PC-3 (cell line): Measurements from ENCODE around the gene HIF1AN. TPM values are rescaled to one million over a fixed set of nuclear protein-coding genes. Genes with fewer than 3 reads are reported as not detected.

Source experiments
- ATAC-seq: fragments of 200-7000 bp; cut with Tn5 transposase; 2 replicates; pipeline ENCODE4 v1.9.1; 2020; ENCODE audit warnings: mild to moderate bottlenecking, moderate library complexity
- BruUV-seq: library from RNA; stranded (reverse); fragments of 400-500 nt; replicated peaks from 2 replicates; lab custom pipeline; 2021; lab: Mats Ljungman, UMichigan
- CTCF ChIA-PET: fragments of 300-600 bp; sonication (Branson Sonifier 250); formaldehyde crosslinking; loops from one replicate; lab custom pipeline; 2022; ENCODE audit warnings: antibody characterized with exemption; lab: Charles Lee
- POLR2A ChIA-PET: fragments of 300-600 bp; sonication (Branson Sonifier 250); formaldehyde crosslinking; loops from one replicate; lab custom pipeline; 2022; ENCODE audit warnings: antibody characterized with exemption; ENCODE audit not compliant: unreplicated experiment; lab: Charles Lee
- DNase-seq: peaks from one replicate; pipeline ENCODE4 v3.0.0-alpha.2; 2015
- H2AFZ ChIP-seq: fragments of 300-600 bp; sonication (generic); 2 replicates; pipeline ENCODE4 v1.6.0; 2016; ENCODE audit warnings: antibody characterized with exemption, low read length
- H3F3A ChIP-seq: fragments of 300-600 bp; sonication (generic); one replicate; pipeline ENCODE4 v1.6.0; 2017; ENCODE audit warnings: antibody characterized with exemption, low read length, control low read depth, mild to moderate bottlenecking; ENCODE audit not compliant: unreplicated experiment
- H3K27ac ChIP-seq: fragments of 300-600 bp; sonication (generic); 2 replicates; pipeline ENCODE4 v1.5.1; 2016; ENCODE audit warnings: mild to moderate bottlenecking, low read length
- H3K27me3 ChIP-seq: fragments of 300-600 bp; sonication (generic); 2 replicates; pipeline ENCODE4 v1.6.1; 2016; ENCODE audit warnings: low read length, mixed read lengths
- H3K36me3 ChIP-seq: fragments of 300-600 bp; sonication (generic); 2 replicates; pipeline ENCODE4 v1.6.1; 2016; ENCODE audit warnings: low read depth, mixed run types, low read length, mixed read lengths
- H3K4me1 ChIP-seq: fragments of 300-600 bp; sonication (generic); 2 replicates; pipeline ENCODE4 v1.5.1; 2016; ENCODE audit warnings: low read length; ENCODE audit not compliant: insufficient read depth
- H3K4me2 ChIP-seq: fragments of 300-600 bp; sonication (generic); 2 replicates; pipeline ENCODE4 v1.6.0; 2016; ENCODE audit warnings: low read length
- H3K4me3 ChIP-seq: fragments of 300-600 bp; sonication (generic); 2 replicates; pipeline ENCODE4 v1.5.1; 2016; ENCODE audit warnings: mild to moderate bottlenecking, low read length, mixed read lengths
- H3K79me2 ChIP-seq: fragments of 300-600 bp; sonication (generic); 2 replicates; pipeline ENCODE4 v1.6.1; 2017; ENCODE audit warnings: low read length, mixed read lengths
- H3K9ac ChIP-seq: fragments of 300-600 bp; sonication (generic); 2 replicates; pipeline ENCODE4 v1.6.0; 2016; ENCODE audit warnings: mild to moderate bottlenecking, low read length
- H3K9me2 ChIP-seq: fragments of 300-600 bp; sonication (generic); replicated peaks from 2 replicates; pipeline ENCODE4 v1.6.1; 2016; ENCODE audit warnings: mixed run types, low read length, mixed read lengths
- H3K9me3 ChIP-seq: fragments of 300-600 bp; sonication (generic); 2 replicates; pipeline ENCODE4 v1.6.1; 2016; ENCODE audit warnings: low read length, mixed read lengths
- H4K20me1 ChIP-seq: fragments of 300-600 bp; sonication (generic); 2 replicates; pipeline ENCODE4 v1.6.1; 2016; ENCODE audit warnings: low read length, mixed read lengths
- CTCF ChIP-seq: fragments of 300-600 bp; sonication (generic); conservative IDR thresholded peaks from 2 replicates; pipeline ENCODE4 v1.5.1; 2017; ENCODE audit warnings: antibody characterized with exemption, low read depth, mild to moderate bottlenecking, low read length
- EZH2 ChIP-seq: fragments of 300-600 bp; sonication (generic); IDR thresholded peaks from one replicate; pipeline ENCODE4 v1.6.1; 2017; ENCODE audit warnings: antibody characterized with exemption, mild to moderate bottlenecking, low read length; ENCODE audit not compliant: unreplicated experiment
- EZH2phosphoT487 ChIP-seq: fragments of 300-600 bp; sonication (generic); IDR thresholded peaks from 2 replicates; pipeline ENCODE4 v1.6.1; 2018; ENCODE audit warnings: mild to moderate bottlenecking, antibody characterized with exemption, low read length, borderline replicate concordance
- intact Hi-C: fragments of 100-400 bp; cut with micrococcal nuclease; formaldehyde crosslinking; loops from 2 replicates; pipeline ENCODE4 v1.9.0; 2023
- total RNA-seq: library from RNA; depleted of rRNA; stranded (reverse); fragments of >200 nt; gene quantifications from 2 replicates; pipeline ENCODE4 v1.2.3, GENCODE V29; 2014

Gene HIF1AN
- total RNA-seq, 1 experiment from 2014 or later, result 4.5 TPM

GRCh38 chr10:100529475-100530298 lies 6.1 kb upstream of the HIF1AN start, which contains the start of gene NDUFB8:
Gene NDUFB8 (minus strand): TSS chr10:100529871. CDS start chr10:100529851, 20 bp downstream.
- H3K27me3 ChIP-seq, result no peaks in the 10 kb centered on the region
- H3K4me3 ChIP-seq, result peak within 1 kb of the TSS; percentile 99
- H3K9me2 ChIP-seq, result no peaks in the 10 kb centered on the region
- H3F3A ChIP-seq, result no peaks in the 10 kb centered on the region
- ChIA-PET POLR2A (no interaction called here), CTCF (no interaction called here)
- no peaks in the 10 kb centered on the region for H3K9me3 ChIP-seq
- H3K36me3 ChIP-seq, result peaks cover 10% of the 10 kb centered on the region
- H3K4me1 ChIP-seq, result peaks cover 10% of the 10 kb centered on the region
- intact Hi-C loops, result no loop called here
- peaks cover 34% of the 10 kb centered on the region for H3K79me2 ChIP-seq
- no TSS peak for BruUV-seq
- TF ChIP-seq EZH2phosphoT487, result no peak
- no peak for TF ChIP-seq CTCF
- TF ChIP-seq EZH2, result no peak
- H3K4me2 ChIP-seq, result peak within 1 kb of the TSS; percentile 91
- no peaks in the 10 kb centered on the region for H4K20me1 ChIP-seq
- peak; percentile 82 for ATAC-seq
- DNase-seq, result peak; percentile 76
- H2AFZ ChIP-seq, result peak within 1 kb of the TSS; percentile 100
- peak within 1 kb of the TSS; percentile 94 for H3K9ac ChIP-seq
- H3K27ac ChIP-seq, result no peak within 1 kb of the TSS; the same call in 1 of the 2 replicates

GRCh38 chr10:100531761-100532160 lies 4.0 kb upstream of the HIF1AN start:
- no peaks in the 10 kb centered on the region for H4K20me1 ChIP-seq
- H3F3A ChIP-seq, result no peaks in the 10 kb centered on the region
- H3K4me2 ChIP-seq, result no peak overlapping the region
- ATAC-seq (no peak), DNase-seq (no peak)
- no peaks in the 10 kb centered on the region for H3K9me2 ChIP-seq
- ChIA-PET POLR2A (no interaction called here), CTCF (no interaction called here)
- no peak overlapping the region for H3K4me3 ChIP-seq
- H3K27me3 ChIP-seq, result no peaks in the 10 kb centered on the region
- H2AFZ ChIP-seq, result no peak overlapping the region
- H3K9me3 ChIP-seq, result no peaks in the 10 kb centered on the region
- peaks cover 15% of the 10 kb centered on the region for H3K4me1 ChIP-seq
- intact Hi-C loops, result no loop called here
- TF ChIP-seq EZH2 (no peak), CTCF (no peak), EZH2phosphoT487 (no peak)
- H3K27ac ChIP-seq, result no peak overlapping the region
- H3K9ac ChIP-seq, result no peak overlapping the region
- no TSS peak for BruUV-seq
- H3K36me3 ChIP-seq, result peaks cover 1% of the 10 kb centered on the region
- H3K79me2 ChIP-seq, result peaks cover 48% of the 10 kb centered on the region

- intact Hi-C loops, result no loop called here
- Histone ChIP-seq H2AFZ (peak overlapping the region; percentile 90; the same call in 1 of the 2 replicates), H3K9ac (no peak overlapping the region), H3K27ac (no peak overlapping the region), H3K9me3 (no peaks in the 10 kb centered on the region), H3K27me3 (no peaks in the 10 kb centered on the region), H3F3A (no peaks in the 10 kb centered on the region), H3K4me3 (no peak overlapping the region; the same call in 1 of the 2 replicates), H3K36me3 (no peaks in the 10 kb centered on the region; the same call in 1 of the 2 replicates), H3K4me2 (peak overlapping the region; percentile 83; the same call in 1 of the 2 replicates), H4K20me1 (no peaks in the 10 kb centered on the region), H3K9me2 (no peaks in the 10 kb centered on the region), H3K79me2 (peaks cover 38% of the 10 kb centered on the region), H3K4me1 (peaks cover 21% of the 10 kb centered on the region; the same call in 1 of the 2 replicates)
- no peak for ATAC-seq
- no peak for DNase-seq
- CTCF ChIA-PET, result no interaction called here
- no TSS peak for BruUV-seq
- POLR2A ChIA-PET, result no interaction called here
- no peak for TF ChIP-seq EZH2
- TF ChIP-seq CTCF, result no peak
- no peak for TF ChIP-seq EZH2phosphoT487
These were observed 1.0 kb upstream of the HIF1AN start for GRCh38 chr10:100534726-100535125.
